HG02678 (cell line): ENCODE results near the gene MFN1.

ENCODE experiments used
- ATAC-seq: cut with Tn5 transposase; IDR thresholded peaks from one replicate; pipeline ENCODE4 v1.9.1; 2021; ENCODE audit warnings: mild to moderate bottlenecking, moderate library complexity; ENCODE audit not compliant: unreplicated experiment

The MFN1 gene

DNA sequence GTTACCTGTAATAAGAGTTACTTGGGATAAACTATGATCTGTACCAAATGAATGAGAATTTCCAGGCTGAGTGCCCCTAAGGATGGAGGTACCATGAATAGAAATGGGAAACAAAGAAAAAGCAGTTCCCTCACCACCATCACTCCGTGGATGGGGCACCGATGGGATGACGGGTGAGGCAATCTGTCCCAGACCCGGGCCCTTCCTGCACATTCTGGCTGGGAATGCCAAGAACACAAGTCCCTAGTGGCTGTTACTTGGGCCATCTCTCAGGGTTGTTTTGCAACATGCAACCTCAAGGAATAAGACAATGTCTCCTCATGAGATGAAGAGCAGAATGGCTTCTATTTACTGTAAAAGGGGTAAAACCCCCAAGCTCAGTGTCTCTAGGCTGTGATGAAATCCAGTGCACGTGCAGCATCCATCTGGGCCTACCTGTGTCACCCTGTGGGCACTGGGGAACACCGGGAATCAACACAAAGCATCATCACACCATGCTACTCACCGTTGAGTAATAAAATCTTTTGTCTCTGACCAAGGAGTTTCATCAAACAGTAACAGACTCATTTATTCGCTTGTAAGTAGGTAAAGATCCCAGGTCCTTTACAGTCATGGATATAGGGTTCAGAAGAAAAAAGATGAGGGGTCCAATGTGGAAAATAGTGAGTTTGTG, 81.5 kb downstream of the MFN1 start:
- ATAC-seq: no peak

DNA sequence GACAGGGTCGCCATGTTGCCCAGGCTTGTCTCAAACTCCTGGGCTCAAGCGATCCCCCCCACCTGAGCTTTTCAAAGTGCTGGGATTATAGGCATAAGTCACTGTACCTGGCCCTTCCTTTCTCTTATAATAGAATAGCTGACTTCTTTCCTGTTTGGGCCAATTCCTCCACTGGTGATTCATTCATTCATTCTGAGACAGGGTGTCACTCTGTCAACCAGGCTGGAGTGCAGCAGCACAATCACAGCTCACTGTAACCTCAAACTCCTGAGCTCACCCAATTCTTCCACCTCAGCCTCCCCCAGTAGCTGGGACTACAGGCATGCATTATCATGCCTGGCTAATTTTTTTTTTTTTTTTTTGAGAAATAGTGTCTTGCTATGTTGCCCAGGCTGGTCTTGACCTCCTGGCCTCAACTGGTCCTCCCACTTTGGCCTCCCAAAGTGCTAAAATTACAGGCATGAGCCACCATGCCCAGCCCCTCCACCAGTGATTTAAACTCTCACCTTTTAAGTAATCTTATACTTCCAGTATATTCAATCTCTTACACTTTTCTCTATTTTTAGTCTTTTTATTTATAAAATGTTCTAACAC, 82.9 kb downstream of the MFN1 start:
- no peak for ATAC-seq

- peak; percentile 60 for ATAC-seq
Measured at GRCh38 chr3:179432021-179432420, 84.5 kb downstream of the MFN1 start.

GRCh38 chr3:179432451-179432850, 84.9 kb downstream of the MFN1 start:
- no peak for ATAC-seq

DNA sequence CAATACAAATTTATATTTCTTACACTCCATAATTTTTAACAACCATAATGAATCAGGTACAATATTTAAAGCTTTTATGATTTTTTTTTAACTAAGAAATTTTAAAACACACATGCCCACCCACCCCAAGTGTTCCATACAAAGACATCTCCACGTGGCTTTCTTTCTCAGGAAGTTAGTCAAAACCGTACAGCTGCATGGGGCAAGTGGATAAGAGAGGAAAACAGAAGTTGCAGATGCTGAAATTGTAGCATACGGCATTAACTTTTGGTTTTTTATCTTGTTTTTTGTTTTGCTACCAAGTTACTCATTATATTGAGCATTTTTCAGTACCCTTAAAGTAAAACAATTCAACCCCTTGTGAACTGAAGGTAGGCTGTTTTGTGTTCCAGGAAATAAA, 89.0 kb downstream of the MFN1 start:
- no peak for ATAC-seq

GRCh38 chr3:179438841-179439240, 91.3 kb downstream of the MFN1 start:
- peak; percentile 87 for ATAC-seq
